Hematopoietic multipotent progenitor cell treated with erythropoietin and hydrocortisone succinate and interleukin-3 and kit ligand, for 17 days (in vitro differentiated cells): ENCODE data around the gene RBL2.
"Not testable (repeated sequence)": the region's sequence is repeated elsewhere in the genome, so short reads cannot be mapped to it uniquely, and the experiment has no call there.

Experiments
- DNase-seq: peaks from one replicate; pipeline ENCODE4 v3.0.0-alpha.2; 2015; ENCODE audit warnings: low spot score

The RBL2 gene

GRCh38 chr16:53537626-53538025 is 103.4 kb downstream of the RBL2 start:
- no peak for DNase-seq

GRCh38 chr16:53539346-53539745 is 105.1 kb downstream of the RBL2 start:
- not testable (repeated sequence) for DNase-seq

GRCh38 chr16:53539759-53540718 is 105.8 kb downstream of the RBL2 start:
- not testable (repeated sequence) for DNase-seq
